Skeletal muscle tissue (tissue), 4 donors: ENCODE results near the gene KIF1B. TPM values are rescaled to one million over a fixed set of nuclear protein-coding genes. Genes with fewer than 3 reads are reported as not detected.
A peak's percentile ranks its signal among the peaks of the same experiment; 100 is the strongest.

Experiments used
- H3K27ac ChIP-seq: one replicate; pipeline ENCODE4 v1.7.0; 2013; ENCODE audit warnings: mild to moderate bottlenecking, low read depth, low read length, inconsistent platforms
- H3K27me3 ChIP-seq, 3 donors: one replicate each; pipeline ENCODE4 v1.7.0; 2013; ENCODE audit warnings: low read length in 3 of 3; ENCODE audit not compliant: control insufficient read depth in 3 of 3, insufficient read depth in 3 of 3
- H3K36me3 ChIP-seq, 3 donors: one replicate each; pipeline ENCODE4 v1.7.0; 2013; ENCODE audit warnings: low read length in 3 of 3; ENCODE audit not compliant: control insufficient read depth in 3 of 3, insufficient read depth in 3 of 3
- H3K4me1 ChIP-seq, 3 donors: one replicate each; pipeline ENCODE4 v1.7.0; 2013; ENCODE audit warnings: low read length in 3 of 3, mild to moderate bottlenecking in 3 of 3; ENCODE audit not compliant: control insufficient read depth in 3 of 3, insufficient read depth in 3 of 3
- H3K4me3 ChIP-seq, 3 donors: one replicate each; pipeline ENCODE4 v1.7.0; 2013; ENCODE audit warnings: low read length in 3 of 3
- H3K9ac ChIP-seq, 3 donors: one replicate each; pipeline ENCODE4 v1.7.0; 2013; ENCODE audit warnings: low read length in 3 of 3, mild to moderate bottlenecking in 3 of 3, moderate library complexity in 2 of 3, low read depth in 1 of 3
- H3K9me3 ChIP-seq, 3 donors: one replicate each; pipeline ENCODE4 v1.7.0; 2013; ENCODE audit warnings: low read length in 3 of 3; ENCODE audit not compliant: control insufficient read depth in 3 of 3
- total RNA-seq: library from RNA; depleted of rRNA; stranded (reverse); fragments of >200 nt; gene quantifications from one replicate; pipeline ENCODE4 v1.2.3, GENCODE V29; 2014
- donor health status: Osteomylitis.

KIF1B gene
- total RNA-seq, 1 donor from 2014 or later = 127 TPM

- no peaks in the 10 kb centered on the region for H3K9me3 ChIP-seq
- H3K36me3 ChIP-seq = peaks cover 0 to 4% (median 2%) of the 10 kb centered on the region in 3 donors
- H3K27me3 ChIP-seq = no peaks in the 10 kb centered on the region
- H3K9ac ChIP-seq = peak overlapping the region in 2 of 3 donors; percentile 23 to 42
- peaks cover 12 to 18% (median 15%) of the 10 kb centered on the region in 3 donors for H3K4me1 ChIP-seq
- H3K4me3 ChIP-seq = peak overlapping the region in 1 of 3 donors; percentile 38
- H3K27ac ChIP-seq = peak overlapping the region; percentile 67
Observed at GRCh38 chr1:10386761-10387676, 176.6 kb downstream of the KIF1B start.

- peak overlapping the region; percentile 23 to 42 (median 38) for H3K9ac ChIP-seq
- H3K9me3 ChIP-seq = no peaks in the 10 kb centered on the region
- H3K27ac ChIP-seq = peak overlapping the region; percentile 67
- peaks cover 0 to 4% (median 2%) of the 10 kb centered on the region in 3 donors for H3K36me3 ChIP-seq
- no peaks in the 10 kb centered on the region for H3K27me3 ChIP-seq
- H3K4me1 ChIP-seq = peaks cover 12 to 18% (median 15%) of the 10 kb centered on the region in 3 donors
- peak overlapping the region in 1 of 3 donors; percentile 40 for H3K4me3 ChIP-seq
Observed at GRCh38 chr1:10387677-10388386, 177.5 kb downstream of the KIF1B start.

GRCh38 chr1:10388387-10388715 lies 178.0 kb downstream of the KIF1B start:
- no peaks in the 10 kb centered on the region for H3K27me3 ChIP-seq
- peak overlapping the region in 1 of 3 donors; percentile 40 for H3K4me3 ChIP-seq
- peaks cover 12 to 18% (median 15%) of the 10 kb centered on the region in 3 donors for H3K4me1 ChIP-seq
- H3K9me3 ChIP-seq = no peaks in the 10 kb centered on the region
- peak overlapping the region in 1 of 3 donors; percentile 5 for H3K9ac ChIP-seq
- H3K36me3 ChIP-seq = peaks cover 0 to 4% (median 2%) of the 10 kb centered on the region in 3 donors
- H3K27ac ChIP-seq = no peak overlapping the region

GRCh38 chr1:10389271-10389973 lies 179.1 kb downstream of the KIF1B start:
- no peak overlapping the region for H3K9ac ChIP-seq
- no peak overlapping the region for H3K4me3 ChIP-seq
- H3K27me3 ChIP-seq = no peaks in the 10 kb centered on the region
- no peaks in the 10 kb centered on the region for H3K9me3 ChIP-seq
- no peak overlapping the region for H3K27ac ChIP-seq
- peaks cover 12 to 18% (median 15%) of the 10 kb centered on the region in 3 donors for H3K4me1 ChIP-seq
- peaks cover 0 to 1% (median 0%) of the 10 kb centered on the region in 3 donors for H3K36me3 ChIP-seq

DNA sequence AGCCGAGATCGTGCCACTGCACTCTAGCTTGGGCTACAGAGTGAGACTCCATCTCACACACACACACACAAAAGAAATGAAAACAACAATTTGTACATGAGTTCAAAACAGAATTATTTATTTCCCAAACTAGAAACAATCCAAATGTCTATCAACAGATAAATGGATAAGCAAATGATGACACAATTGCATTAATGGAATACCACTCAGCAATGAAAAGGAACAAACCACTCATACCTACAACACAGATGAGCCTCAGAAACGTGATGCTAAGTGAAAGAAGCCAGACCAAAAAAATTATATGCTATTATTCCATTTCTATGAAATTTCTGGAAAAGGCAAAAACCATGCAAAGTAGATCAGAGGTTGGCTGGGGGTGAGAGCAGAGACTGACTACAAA lies 186.5 kb downstream of the KIF1B start:
- H3K27ac ChIP-seq = no peak overlapping the region
- no peaks in the 10 kb centered on the region for H3K27me3 ChIP-seq
- no peaks in the 10 kb centered on the region for H3K36me3 ChIP-seq
- H3K9me3 ChIP-seq = no peaks in the 10 kb centered on the region
- no peak overlapping the region for H3K9ac ChIP-seq
- H3K4me3 ChIP-seq = no peak overlapping the region
- peaks cover 14 to 16% (median 16%) of the 10 kb centered on the region in 3 donors for H3K4me1 ChIP-seq

DNA sequence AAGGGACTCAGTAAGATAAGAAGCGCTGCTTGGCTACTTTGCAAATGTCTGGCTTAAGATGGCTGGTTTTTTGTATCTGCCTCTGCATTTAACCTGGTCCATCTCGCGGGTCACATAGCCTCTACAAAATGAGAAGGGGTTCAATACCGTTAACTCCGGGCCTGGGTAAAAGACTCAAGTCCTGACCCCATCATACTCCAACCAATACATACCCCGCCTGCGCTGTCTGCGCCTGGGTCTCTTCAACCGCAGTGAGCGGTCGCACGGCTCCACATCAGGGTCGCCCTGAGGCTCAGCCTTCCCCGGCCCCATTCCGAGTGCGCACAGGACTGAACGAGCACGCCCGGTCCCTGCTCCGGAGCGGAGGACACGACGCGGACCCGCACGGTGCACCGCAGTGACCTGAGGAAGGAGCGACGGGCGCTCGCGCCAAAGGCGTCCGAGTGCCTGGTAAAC lies 187.9 kb downstream of the KIF1B start:
- Histone ChIP-seq H3K9me3 (no peaks in the 10 kb centered on the region), H3K4me1 (peaks cover 14 to 16% (median 16%) of the 10 kb centered on the region in 3 donors), H3K36me3 (peaks cover 0 to 9% (median 3%) of the 10 kb centered on the region in 3 donors), H3K9ac (peak overlapping the region; percentile 50 to 85 (median 75)), H3K27me3 (no peaks in the 10 kb centered on the region), H3K27ac (no peak overlapping the region), H3K4me3 (peak overlapping the region; percentile 82 to 99 (median 98))

DNA sequence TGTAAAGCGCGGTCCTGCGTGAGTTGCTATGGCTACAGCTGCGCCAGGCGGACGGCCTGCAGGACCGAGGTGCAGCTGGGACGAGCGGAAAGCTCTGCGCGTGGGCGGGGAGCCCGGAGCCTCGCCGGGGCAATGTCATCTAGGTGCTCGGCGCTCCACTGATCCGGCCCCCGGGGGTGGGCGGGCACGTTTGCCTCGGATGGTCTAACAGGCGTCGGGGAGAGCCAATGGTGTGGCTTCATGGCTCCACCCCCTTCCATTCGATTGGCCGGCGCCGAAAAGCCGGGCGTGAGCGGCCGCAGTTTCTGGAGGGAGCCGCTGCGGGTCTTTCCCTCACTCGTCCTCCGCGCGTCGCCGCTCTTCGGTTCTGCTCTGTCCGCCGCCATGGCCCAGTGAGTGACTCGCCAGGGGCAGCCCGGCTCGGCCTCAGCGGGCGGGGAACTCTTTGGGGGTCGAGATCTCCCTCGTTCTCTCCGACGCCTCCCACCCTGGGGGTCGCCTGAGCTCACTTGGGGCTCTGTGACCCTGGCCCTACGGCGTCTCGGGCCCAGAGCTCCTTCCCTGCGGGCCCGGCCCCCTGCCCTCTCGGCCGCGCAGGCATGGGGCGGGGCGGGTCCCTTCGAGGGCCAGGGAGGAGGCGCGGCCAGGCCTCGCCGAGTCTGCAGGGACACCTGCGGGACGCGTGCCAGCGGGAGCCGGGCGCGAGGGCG lies 188.5 kb downstream of the KIF1B start, which contains the start of gene PGD:
Gene PGD, plus strand, starts transcription at position 331 of the 710 bp plus-strand sequence. Its CDS starts 54 bp downstream, at position 385.
- H3K9ac ChIP-seq = peak within 1 kb of the TSS; percentile 81 to 91 (median 81)
- peak within 1 kb of the TSS; percentile 85 to 99 (median 98) for H3K4me3 ChIP-seq
- peak within 1 kb of the TSS; percentile 81 for H3K27ac ChIP-seq

DNA sequence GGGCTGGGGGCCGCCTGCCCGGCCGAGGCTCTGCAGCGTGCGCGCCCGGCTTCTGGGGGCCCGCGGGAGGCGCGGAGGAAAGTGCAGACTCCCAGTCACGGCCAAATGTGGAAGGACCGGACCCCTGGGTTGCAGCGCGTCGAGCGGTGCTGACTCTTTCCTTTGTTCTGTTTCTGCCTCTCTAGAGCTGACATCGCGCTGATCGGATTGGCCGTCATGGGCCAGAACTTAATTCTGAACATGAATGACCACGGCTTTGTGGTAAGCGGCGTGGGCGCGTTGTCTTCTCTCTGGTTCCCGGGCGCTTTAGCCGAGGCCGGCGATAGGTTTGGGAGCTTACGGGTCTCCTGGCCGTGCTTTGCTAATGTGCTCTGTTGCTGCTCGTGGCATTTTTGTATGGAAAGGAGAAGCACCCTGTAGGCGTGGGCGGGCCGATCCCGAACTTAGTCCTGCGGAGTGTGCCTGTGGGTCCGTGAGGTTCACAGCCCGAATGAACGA lies 189.1 kb downstream of the KIF1B start:
- H3K4me3 ChIP-seq = peak overlapping the region; percentile 85 to 99 (median 98)
- no peaks in the 10 kb centered on the region for H3K9me3 ChIP-seq
- H3K27ac ChIP-seq = peak overlapping the region; percentile 81
- H3K4me1 ChIP-seq = peaks cover 14 to 16% (median 16%) of the 10 kb centered on the region in 3 donors
- no peaks in the 10 kb centered on the region for H3K27me3 ChIP-seq
- peaks cover 11 to 20% (median 13%) of the 10 kb centered on the region in 3 donors for H3K36me3 ChIP-seq
- peak overlapping the region; percentile 81 to 91 (median 81) for H3K9ac ChIP-seq

More for the DNA sequence above, 188.5 kb downstream of the KIF1B start, which contains the start of gene PGD:
- Histone ChIP-seq H3K4me1 (peaks cover 14 to 16% (median 16%) of the 10 kb centered on the region in 3 donors), H3K9me3 (no peaks in the 10 kb centered on the region), H3K36me3 (peaks cover 5 to 14% (median 7%) of the 10 kb centered on the region in 3 donors), H3K27me3 (no peaks in the 10 kb centered on the region)
